Right lung (tissue), 10 donors: Measurements from ENCODE around the gene PITHD1. TPM values are rescaled to one million over a fixed set of nuclear protein-coding genes. Genes with fewer than 3 reads are reported as not detected.
A peak's percentile ranks its signal among the peaks of the same experiment; 100 is the strongest.
"Not testable (repeated sequence)": the region's sequence is repeated elsewhere in the genome, so short reads cannot be mapped to it uniquely, and the experiment has no call there.

Source experiments
- DNase-seq, 2 donors: peaks; one replicate each; pipeline ENCODE4 v3.0.0-alpha.2; 2013
- long read RNA-seq, 8 donors: transcript quantifications; one replicate each; lab custom pipeline, GENCODE V29; 2026
- polyA plus RNA-seq, 5 donors: library from polyadenylated mRNA; unstranded; fragments of 120-200 nt; gene quantifications; one replicate each; pipeline versions ENCODE4 v1.2.1 to v1.2.3, GENCODE V29; 2013; ENCODE audit warnings: inconsistent platforms in 1 of 5, low replicate concordance in 1 of 5; ENCODE audit not compliant: insufficient read length in 5 of 5, insufficient read depth in 1 of 5

PITHD1 gene
- polyA plus RNA-seq = 10 to 100 TPM; 52.7 to 70.2 (median 60.2) TPM
- long read RNA-seq, donor 1, transcript PITHD1-201 (6 exons, 1,603 nt) = major isoform, 20 of 69 reads
- long read RNA-seq, donor 1, partial matches to known transcripts = 49 of 69 reads
- long read RNA-seq, donor 1, other reads (novel, unspliced or antisense) = 0 of 69 reads
- long read RNA-seq, donor 2, transcript PITHD1-201 (6 exons, 1,603 nt) = major isoform, 8 of 8 reads
- long read RNA-seq, donor 2, partial matches to known transcripts = 0 of 8 reads
- long read RNA-seq, donor 2, other reads (novel, unspliced or antisense) = 0 of 8 reads
- long read RNA-seq, donor 3, transcript PITHD1-201 (6 exons, 1,603 nt) = major isoform, 11 of 57 reads
- long read RNA-seq, donor 3, partial matches to known transcripts = 46 of 57 reads
- long read RNA-seq, donor 3, other reads (novel, unspliced or antisense) = 0 of 57 reads
- long read RNA-seq, donor 4, transcript PITHD1-201 (6 exons, 1,603 nt) = major isoform, 12 of 12 reads
- long read RNA-seq, donor 4, partial matches to known transcripts = 0 of 12 reads
- long read RNA-seq, donor 4, other reads (novel, unspliced or antisense) = 0 of 12 reads
- long read RNA-seq, donor 5, transcript PITHD1-201 (6 exons, 1,603 nt) = major isoform, 22 of 60 reads
- long read RNA-seq, donor 5, partial matches to known transcripts = 38 of 60 reads
- long read RNA-seq, donor 5, other reads (novel, unspliced or antisense) = 0 of 60 reads
- long read RNA-seq, donor 6, transcript PITHD1-201 (6 exons, 1,603 nt) = major isoform, 13 of 13 reads
- long read RNA-seq, donor 6, partial matches to known transcripts = 0 of 13 reads
- long read RNA-seq, donor 6, other reads (novel, unspliced or antisense) = 0 of 13 reads
- long read RNA-seq, donor 7, transcript PITHD1-201 (6 exons, 1,603 nt) = major isoform, 8 of 8 reads
- long read RNA-seq, donor 7, partial matches to known transcripts = 0 of 8 reads
- long read RNA-seq, donor 7, other reads (novel, unspliced or antisense) = 0 of 8 reads
- long read RNA-seq, donor 8, partial matches to known transcripts = 16 of 20 reads
- long read RNA-seq, donor 8, other reads (novel, unspliced or antisense) = 0 of 20 reads

GRCh38 chr1:23777979-23778814, at the start of gene PITHD1:
Gene PITHD1 (plus strand): TSS chr1:23778418. CDS start chr1:23778516, 98 bp downstream.
- peak; percentile 85 for DNase-seq

GRCh38 chr1:23732363-23733224, 45.6 kb upstream of the PITHD1 start:
- no peak for DNase-seq

- DNase-seq = not testable (repeated sequence)
Measured at GRCh38 chr1:23733281-23733680, 44.9 kb upstream of the PITHD1 start.

GRCh38 chr1:23736437-23737134, 41.6 kb upstream of the PITHD1 start:
- no peak for DNase-seq

- no peak for DNase-seq
Measured at GRCh38 chr1:23741609-23742008, 36.6 kb upstream of the PITHD1 start.

GRCh38 chr1:23742670-23743286, 35.4 kb upstream of the PITHD1 start:
- peak in 1 of 2 donors; percentile 34 for DNase-seq

GRCh38 chr1:23743287-23744152, 34.7 kb upstream of the PITHD1 start, which contains the start of gene ELOA:
Gene ELOA (plus strand): TSS chr1:23743471. CDS start chr1:23743504, 33 bp downstream.
- peak; percentile 75 to 81 for DNase-seq

- no peak for DNase-seq
Measured at GRCh38 chr1:23745515-23745914, 32.7 kb upstream of the PITHD1 start.

GRCh38 chr1:23748016-23748415, 30.2 kb upstream of the PITHD1 start:
- no peak for DNase-seq

- peak in 1 of 2 donors; percentile 42 for DNase-seq
Measured at GRCh38 chr1:23751050-23751814, 27.0 kb upstream of the PITHD1 start.

GRCh38 chr1:23751815-23752200, 26.4 kb upstream of the PITHD1 start:
- no peak for DNase-seq

- DNase-seq = no peak
Measured at GRCh38 chr1:23752909-23753308, 25.3 kb upstream of the PITHD1 start.

GRCh38 chr1:23756676-23757075, 21.5 kb upstream of the PITHD1 start:
- no peak for DNase-seq

- no peak for DNase-seq
Measured at GRCh38 chr1:23757812-23758211, 20.4 kb upstream of the PITHD1 start.

GRCh38 chr1:23759277-23759676, 18.9 kb upstream of the PITHD1 start:
- peak in 1 of 2 donors; percentile 33 for DNase-seq

- no peak for DNase-seq
Measured at GRCh38 chr1:23763041-23763577, 15.1 kb upstream of the PITHD1 start.

- no peak for DNase-seq
Measured at GRCh38 chr1:23768733-23769132, 9.5 kb upstream of the PITHD1 start.
